ENCODE results near the gene R3HDM4. TPM values are rescaled to one million over a fixed set of nuclear protein-coding genes. Genes with fewer than 3 reads are reported as not detected.

The R3HDM4 gene
- total and polyA plus RNA-seq, 9 of the 15 experiments (the other 6 are each of a cell fraction or from before 2014, with no cell fraction given): 3.2 to 154 (median 59.0) TPM

DNA sequence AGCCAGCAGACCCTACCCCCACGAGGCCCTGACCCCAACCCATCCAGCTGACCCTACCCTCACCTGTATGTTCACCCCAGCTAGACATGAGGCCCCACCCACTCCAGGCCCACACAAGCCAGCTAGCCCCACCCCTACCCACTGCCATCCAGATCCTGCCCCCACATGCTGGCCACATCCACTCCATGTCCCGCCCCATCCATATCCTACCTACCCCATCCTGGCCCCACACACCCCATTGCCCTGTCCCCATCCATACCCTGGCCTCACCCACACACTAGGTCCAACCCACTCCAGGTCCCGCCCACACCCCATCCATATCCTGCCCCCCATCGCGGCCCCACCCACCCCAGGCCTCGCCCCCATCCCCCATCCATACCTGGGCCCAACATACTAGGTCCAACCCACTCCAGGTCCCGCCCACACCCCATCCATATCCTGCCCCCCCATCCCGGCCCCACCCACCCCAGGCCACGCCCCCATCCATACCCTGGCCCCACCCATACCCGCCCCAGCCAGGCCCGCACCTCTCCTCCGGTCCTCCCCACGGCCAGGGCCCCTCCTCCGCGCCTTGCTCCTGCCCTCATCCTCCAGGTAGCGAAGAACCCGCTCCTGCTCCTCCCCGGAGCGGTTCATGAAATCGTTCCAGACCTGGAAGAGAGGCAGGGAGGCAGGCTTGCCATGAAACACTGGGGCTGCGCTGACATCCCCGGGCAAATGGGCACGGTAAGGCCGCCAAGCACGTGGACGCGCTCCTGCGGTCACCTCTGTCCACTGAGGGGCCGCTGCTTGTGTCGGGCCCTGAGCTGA, 12.5 kb downstream of the R3HDM4 start:
- H3K4me1 ChIP-seq (replicated peaks in 1 of 2; ENCODE audit: control insufficient read depth in 2 of 2, insufficient read depth in 2 of 2, low read length in 2 of 2): peaks cover 33 to 79% of the 10 kb centered on the region in 2 experiments
- H3K27ac ChIP-seq (ENCODE audit: extremely low read depth, low read depth, low read length): peak overlapping the region; percentile 33; the same call in 2 of the 3 replicates
- 17% methylated on average over 10 of the region's 30 CpGs for WGBS (ENCODE audit: insufficient coverage, low coverage, missing lambda C conversion rate)
- TF ChIP-seq, protein P1, sequence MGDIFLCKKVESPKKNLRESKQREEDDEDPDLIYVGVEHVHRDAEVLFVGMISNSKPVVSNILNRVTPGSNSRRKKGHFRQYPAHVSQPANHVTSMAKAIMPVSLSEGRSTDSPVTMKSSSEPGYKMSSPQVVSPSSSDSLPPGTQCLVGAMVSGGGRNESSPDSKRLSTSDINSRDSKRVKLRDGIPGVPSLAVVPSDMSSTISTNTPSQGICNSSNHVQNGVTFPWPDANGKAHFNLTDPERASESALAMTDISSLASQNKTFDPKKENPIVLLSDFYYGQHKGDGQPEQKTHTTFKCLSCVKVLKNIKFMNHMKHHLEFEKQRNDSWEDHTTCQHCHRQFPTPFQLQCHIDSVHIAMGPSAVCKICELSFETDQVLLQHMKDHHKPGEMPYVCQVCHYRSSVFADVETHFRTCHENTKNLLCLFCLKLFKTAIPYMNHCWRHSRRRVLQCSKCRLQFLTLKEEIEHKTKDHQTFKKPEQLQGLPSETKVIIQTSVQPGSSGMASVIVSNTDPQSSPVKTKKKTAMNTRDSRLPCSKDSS (IDR thresholded peaks at IDR 0.05; ENCODE audit: low read depth, partially characterized antibody): no peak
- TF ChIP-seq ZNF780A (CRISPR knock-in tag; IDR thresholded peaks at IDR 0.05) (no peak), MYC (IDR thresholded peaks at IDR 0.05; ENCODE audit: low read depth, low read length) (peak; percentile 44), MYC (CRISPR knock-in tag; IDR thresholded peaks at IDR 0.05; ENCODE audit: borderline replicate concordance, low read depth) (no peak), ZBTB26 (CRISPR knock-in tag; IDR thresholded peaks at IDR 0.05) (peak; percentile 75), ZNF197 (CRISPR knock-in tag; IDR thresholded peaks at IDR 0.05; ENCODE audit: low read depth) (no peak), TBP (optimal IDR thresholded peaks at IDR 0.05; ENCODE audit: low read depth, low read length) (no peak), ZNF175 (CRISPR knock-in tag; IDR thresholded peaks at IDR 0.05; ENCODE audit: low read depth) (no peak)
- TF ChIP-seq, protein P2, sequence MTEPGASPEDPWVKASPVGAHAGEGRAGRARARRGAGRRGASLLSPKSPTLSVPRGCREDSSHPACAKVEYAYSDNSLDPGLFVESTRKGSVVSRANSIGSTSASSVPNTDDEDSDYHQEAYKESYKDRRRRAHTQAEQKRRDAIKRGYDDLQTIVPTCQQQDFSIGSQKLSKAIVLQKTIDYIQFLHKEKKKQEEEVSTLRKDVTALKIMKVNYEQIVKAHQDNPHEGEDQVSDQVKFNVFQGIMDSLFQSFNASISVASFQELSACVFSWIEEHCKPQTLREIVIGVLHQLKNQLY (CRISPR knock-in tag; conservative IDR thresholded peaks at IDR 0.05): no peak
- TF ChIP-seq, protein P3, sequence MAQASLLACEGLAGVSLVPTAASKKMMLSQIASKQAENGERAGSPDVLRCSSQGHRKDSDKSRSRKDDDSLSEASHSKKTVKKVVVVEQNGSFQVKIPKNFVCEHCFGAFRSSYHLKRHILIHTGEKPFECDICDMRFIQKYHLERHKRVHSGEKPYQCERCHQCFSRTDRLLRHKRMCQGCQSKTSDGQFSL (CRISPR knock-in tag; IDR thresholded peaks at IDR 0.05): no peak
- TF ChIP-seq, protein P3 (tag; IDR thresholded peaks at IDR 0.05): peak in 1 of 2 experiments; percentile 32; a peak in 1 of 4 replicates
- TF ChIP-seq, protein P4, sequence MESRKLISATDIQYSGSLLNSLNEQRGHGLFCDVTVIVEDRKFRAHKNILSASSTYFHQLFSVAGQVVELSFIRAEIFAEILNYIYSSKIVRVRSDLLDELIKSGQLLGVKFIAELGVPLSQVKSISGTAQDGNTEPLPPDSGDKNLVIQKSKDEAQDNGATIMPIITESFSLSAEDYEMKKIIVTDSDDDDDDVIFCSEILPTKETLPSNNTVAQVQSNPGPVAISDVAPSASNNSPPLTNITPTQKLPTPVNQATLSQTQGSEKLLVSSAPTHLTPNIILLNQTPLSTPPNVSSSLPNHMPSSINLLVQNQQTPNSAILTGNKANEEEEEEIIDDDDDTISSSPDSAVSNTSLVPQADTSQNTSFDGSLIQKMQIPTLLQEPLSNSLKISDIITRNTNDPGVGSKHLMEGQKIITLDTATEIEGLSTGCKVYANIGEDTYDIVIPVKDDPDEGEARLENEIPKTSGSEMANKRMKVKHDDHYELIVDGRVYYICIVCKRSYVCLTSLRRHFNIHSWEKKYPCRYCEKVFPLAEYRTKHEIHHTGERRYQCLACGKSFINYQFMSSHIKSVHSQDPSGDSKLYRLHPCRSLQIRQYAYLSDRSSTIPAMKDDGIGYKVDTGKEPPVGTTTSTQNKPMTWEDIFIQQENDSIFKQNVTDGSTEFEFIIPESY (CRISPR knock-in tag; IDR thresholded peaks at IDR 0.05): peak; percentile 96

More for the DNA sequence above, 12.5 kb downstream of the R3HDM4 start:
- DNase-seq (ENCODE audit: extremely low read depth in 1 of 4, low spot score in 3 of 4): peak; percentile 88 to 96 (median 92)
- H4K20me1 ChIP-seq (replicated peaks; ENCODE audit: control insufficient read depth, insufficient read depth, low read length): peaks cover 12% of the 10 kb centered on the region
- FAIRE-seq: peak; percentile 89
- H3K9me3 ChIP-seq (replicated peaks; ENCODE audit: control insufficient read depth, insufficient read depth, low read depth, low read length): no peaks in the 10 kb centered on the region
- ChIA-PET POLR2A (no interaction called here), CTCF (ENCODE audit: low intra/inter-chr PET ratio) (no interaction called here)
- in situ Hi-C loops (cut with MboI): no loop called here
- peak overlapping the region; percentile 72 for H3K4me2 ChIP-seq (ENCODE audit: insufficient read depth, low read length)
- peaks cover 5% of the 10 kb centered on the region for H3K9me1 ChIP-seq (ENCODE audit: control insufficient read depth, insufficient read depth, low read length)
- H3K9ac ChIP-seq (ENCODE audit: insufficient read depth in 1 of 2, low read depth in 2 of 2, low read length in 2 of 2): peak overlapping the region in 1 of 2 experiments; percentile 85; a peak in 2 of 4 replicates
- intact Hi-C loops (cut with micrococcal nuclease): no loop called here
- no peak overlapping the region for H2AFZ ChIP-seq (ENCODE audit: low read depth, low read length)
- H3K4me3 ChIP-seq: peak overlapping the region; percentile 16; the same call in 1 of the 2 replicates
- no peaks in the 10 kb centered on the region for H3K27me3 ChIP-seq (ENCODE audit: control insufficient read depth in 2 of 2, insufficient read depth in 2 of 2, low read length in 2 of 2)
- ATAC-seq: peak; percentile 84
- H3K36me3 ChIP-seq (ENCODE audit: control insufficient read depth, insufficient read depth, low read length): peaks cover 64% of the 10 kb centered on the region; the same call in 2 of the 3 replicates
- no TSS peak for BruUV-seq (replicated peaks)
- H3K79me2 ChIP-seq (ENCODE audit: control insufficient read depth, insufficient read depth, low read length): peaks cover 52% of the 10 kb centered on the region

Measured in K562 (cell line).